ENCODE measurements around the gene DCAF12L1.

Gene DCAF12L1
- total RNA-seq, result 0 reads per million in 3 experiments

DNA sequence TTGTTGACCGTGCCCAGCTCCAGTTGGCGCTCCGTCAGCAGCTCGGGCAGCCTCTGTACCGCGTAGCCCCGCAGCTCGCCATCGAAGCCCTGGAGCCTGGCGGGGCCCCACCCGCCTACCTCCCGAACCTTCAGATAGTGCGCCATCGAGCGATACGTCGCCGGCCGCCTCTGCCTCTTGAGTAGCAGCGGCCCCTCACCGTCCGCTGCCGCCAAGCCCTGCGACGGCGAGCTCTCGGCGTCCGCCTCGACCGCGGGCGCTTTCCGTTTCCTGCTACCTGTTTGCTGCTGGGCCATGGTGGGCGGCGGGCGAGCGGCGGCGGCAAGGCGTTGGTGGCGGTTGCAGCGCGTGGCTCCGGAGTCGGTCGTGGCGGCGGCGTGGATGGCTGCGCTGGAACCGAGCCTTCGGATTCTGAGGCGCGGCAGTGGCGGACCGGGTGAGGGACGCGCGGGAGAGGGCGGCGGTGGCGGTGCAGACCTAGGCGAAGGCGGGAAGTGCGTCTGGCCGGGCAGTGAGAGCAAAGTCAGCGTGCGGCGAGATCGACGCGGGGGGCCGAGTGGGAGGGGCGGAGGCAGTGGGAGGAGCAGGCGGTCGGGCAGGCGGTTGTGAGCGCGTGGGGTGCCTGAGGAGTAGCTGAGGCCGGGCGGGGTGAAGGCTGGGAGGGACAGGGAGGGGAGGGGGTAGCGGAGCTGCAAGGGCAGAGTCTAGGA, at the start of gene DCAF12L1:
DCAF12L1 (minus strand) TSS at position 502 of the 710 bp plus-strand sequence; CDS start at position 296, 206 bp downstream.
- DNase-seq, result no peak

GRCh38 chrX:126580877-126581276, 28.3 kb upstream of the DCAF12L1 start:
- DNase-seq, result no peak

DNA sequence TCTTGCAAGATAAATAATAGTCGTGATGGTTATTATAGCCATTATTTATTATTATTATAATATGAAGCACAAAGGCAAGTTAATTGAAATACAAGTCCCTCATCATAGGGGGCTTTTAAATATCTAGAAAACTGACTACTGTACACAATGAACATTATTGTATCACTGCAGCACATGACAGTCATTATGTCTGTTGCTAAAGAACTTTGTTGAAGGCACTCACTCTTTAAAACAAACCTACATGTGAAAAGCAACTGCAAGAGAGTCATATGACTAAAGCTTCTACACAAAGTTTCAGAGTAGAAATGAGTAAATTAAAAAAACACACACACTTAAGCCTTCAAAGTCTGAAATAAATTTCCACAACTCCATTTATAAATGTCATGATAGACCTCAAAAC, 23.3 kb upstream of the DCAF12L1 start:
- no peak for DNase-seq

DNA sequence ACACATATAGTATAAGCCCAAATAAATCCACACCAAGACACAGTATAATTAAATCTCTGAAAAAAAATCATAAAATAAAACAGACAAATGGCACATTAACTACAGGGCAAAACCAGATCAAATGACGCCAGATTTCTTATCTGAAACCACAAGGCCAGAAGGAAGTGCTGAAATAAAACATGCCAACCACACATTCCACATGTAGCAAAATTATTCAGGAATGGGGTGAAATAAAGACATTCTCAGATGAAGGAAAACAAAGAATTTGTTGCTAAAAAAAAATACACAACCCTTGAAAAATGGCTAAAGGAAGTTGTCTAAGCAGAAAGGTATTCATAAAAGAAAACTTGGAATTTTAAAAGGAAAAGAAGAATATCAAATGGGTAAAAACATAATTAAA, 4.5 kb upstream of the DCAF12L1 start:
- DNase-seq, result no peak

- no peak for DNase-seq
Measured at GRCh38 chrX:126551725-126552312, 795 bp downstream of the DCAF12L1 start.

- no peak for DNase-seq
Measured at GRCh38 chrX:126551306-126551705, 1.3 kb downstream of the DCAF12L1 start.

- no peak for DNase-seq
Measured at GRCh38 chrX:126550816-126551215, 1.8 kb downstream of the DCAF12L1 start.

GRCh38 chrX:126509923-126510322, 42.7 kb downstream of the DCAF12L1 start:
- no peak for DNase-seq
